Measurements from ENCODE around the gene CRYM.

The CRYM gene

DNA sequence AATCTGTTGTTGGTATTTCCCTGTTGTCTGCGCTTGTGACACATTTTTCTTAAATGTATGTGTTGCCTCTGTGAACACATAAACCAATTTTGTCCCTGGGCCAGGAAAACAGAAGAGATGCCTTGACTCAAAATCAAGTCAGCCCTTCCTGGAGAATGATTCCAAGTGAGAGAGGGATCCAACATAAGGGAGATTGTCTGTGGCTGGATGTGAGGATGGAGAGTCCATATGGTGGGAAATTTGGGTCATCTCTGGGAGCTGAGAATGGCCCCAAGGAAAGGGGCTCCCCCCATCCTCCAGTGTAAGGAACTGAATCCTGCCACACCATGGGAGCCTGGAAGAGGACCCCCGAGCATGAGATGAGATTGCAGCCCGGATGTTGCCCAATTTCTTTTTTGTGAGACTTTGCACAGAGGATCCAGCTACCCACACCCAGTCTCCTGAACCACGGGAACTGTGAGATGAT is 13.5 kb downstream of the CRYM start:
- TF ChIP-seq, protein P1, sequence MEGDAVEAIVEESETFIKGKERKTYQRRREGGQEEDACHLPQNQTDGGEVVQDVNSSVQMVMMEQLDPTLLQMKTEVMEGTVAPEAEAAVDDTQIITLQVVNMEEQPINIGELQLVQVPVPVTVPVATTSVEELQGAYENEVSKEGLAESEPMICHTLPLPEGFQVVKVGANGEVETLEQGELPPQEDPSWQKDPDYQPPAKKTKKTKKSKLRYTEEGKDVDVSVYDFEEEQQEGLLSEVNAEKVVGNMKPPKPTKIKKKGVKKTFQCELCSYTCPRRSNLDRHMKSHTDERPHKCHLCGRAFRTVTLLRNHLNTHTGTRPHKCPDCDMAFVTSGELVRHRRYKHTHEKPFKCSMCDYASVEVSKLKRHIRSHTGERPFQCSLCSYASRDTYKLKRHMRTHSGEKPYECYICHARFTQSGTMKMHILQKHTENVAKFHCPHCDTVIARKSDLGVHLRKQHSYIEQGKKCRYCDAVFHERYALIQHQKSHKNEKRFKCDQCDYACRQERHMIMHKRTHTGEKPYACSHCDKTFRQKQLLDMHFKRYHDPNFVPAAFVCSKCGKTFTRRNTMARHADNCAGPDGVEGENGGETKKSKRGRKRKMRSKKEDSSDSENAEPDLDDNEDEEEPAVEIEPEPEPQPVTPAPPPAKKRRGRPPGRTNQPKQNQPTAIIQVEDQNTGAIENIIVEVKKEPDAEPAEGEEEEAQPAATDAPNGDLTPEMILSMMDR (IDR thresholded peaks at IDR 0.05; ENCODE audit: control insufficient read depth, insufficient read depth, low read depth, low read length, missing control alignments), result no peak
- DNase-seq (ENCODE audit: low read depth), result no peak

GRCh38 chr16:21263640-21264570 is 14.2 kb downstream of the CRYM start:
- TF ChIP-seq, protein P1 (IDR thresholded peaks at IDR 0.05; ENCODE audit: control insufficient read depth, insufficient read depth, low read depth, low read length, missing control alignments), result no peak
- peak; percentile 5 for DNase-seq (ENCODE audit: low read depth)
- no peak overlapping the region for H3K4me3 ChIP-seq (ENCODE audit: control insufficient read depth, low read depth, low read length)

More for the DNA sequence above, 13.5 kb downstream of the CRYM start:
- H3K4me3 ChIP-seq (ENCODE audit: control insufficient read depth, low read depth, low read length), result no peak overlapping the region

DNA sequence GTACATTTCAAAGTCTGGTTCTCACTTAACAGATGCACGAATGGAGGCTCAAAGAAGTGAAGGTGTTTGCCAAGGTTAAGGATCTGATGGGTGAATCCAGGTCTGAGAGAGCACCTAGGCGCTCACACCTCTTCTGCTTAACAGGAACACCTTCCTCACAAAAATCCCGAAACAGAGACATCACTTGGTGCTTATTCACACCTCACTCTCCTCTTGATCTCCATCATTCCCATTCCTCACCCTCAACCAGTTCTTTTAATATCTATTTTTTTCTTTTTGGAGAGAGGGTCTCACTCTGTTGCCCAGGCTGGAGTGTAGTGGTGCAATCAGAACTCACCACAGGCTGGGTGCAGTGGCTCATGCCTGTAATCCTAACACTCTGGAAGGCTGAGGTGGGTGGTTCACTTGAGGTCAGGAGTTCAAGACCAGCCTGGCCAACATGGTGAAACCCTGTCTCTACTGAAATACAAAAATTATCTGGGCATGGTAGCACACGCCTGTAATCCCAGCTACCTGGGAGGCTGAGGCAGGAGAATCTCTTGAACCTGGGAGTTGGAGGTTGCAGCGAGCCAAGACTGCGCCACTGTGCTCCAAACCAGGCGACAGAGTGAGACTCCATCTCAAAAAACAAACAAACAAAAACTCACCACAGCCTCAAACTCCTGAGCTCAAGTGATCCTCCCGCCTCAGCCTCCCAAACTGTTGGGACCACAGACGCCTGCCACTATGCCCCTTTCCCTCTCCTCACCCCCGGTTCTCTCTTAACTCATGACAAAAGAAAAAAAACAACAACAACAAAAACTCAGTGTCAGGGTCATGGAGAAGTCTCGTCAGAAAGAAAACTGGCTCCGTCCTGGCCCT is 15.1 kb downstream of the CRYM start:
- no peak for DNase-seq (ENCODE audit: low read depth)
- no peak overlapping the region for H3K4me3 ChIP-seq (ENCODE audit: control insufficient read depth, low read depth, low read length)
- TF ChIP-seq, protein P1 (IDR thresholded peaks at IDR 0.05; ENCODE audit: control insufficient read depth, insufficient read depth, low read depth, low read length, missing control alignments), result no peak

DNA sequence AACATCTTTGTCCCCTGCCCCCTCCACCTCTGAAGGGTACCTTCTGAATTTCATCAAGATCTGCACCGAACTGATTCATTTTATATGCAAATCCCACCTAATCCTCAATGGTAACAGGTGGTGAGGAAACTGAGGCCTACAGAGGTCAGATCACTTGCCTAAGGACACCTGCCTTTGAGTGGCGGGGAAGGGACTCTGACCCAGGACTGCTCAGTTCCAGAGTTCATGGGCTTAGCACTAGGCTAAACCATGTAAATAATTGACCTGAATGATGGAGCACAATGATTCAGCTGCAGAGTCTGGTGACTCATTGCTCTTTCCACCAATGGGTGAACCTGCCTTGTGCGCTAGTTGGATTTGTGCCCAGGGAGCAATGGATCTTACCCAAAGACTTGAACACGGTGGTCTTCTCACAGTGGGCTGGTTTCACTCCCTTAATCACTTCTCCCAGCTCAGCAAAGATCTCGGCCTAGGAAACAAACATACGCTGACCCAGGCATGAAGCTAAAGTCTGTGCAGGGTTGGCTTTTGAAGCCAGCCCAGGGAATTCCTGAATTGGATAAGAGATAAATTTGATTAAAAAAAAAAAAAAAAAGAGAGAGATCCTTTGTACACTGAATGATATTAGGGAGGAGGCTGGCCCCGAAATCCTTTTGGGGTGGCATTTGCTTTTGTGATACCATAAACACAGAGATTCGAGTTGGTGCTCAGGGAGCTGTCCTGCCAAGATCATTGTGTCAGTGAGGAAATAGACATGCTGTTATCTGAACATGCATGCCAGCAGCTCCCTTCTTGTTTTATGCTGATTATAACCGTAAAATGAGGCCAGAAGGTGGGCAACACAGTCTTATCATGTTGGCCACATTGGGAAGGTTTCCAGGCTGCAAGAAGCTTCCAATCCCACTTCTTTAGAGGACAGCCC is 17.0 kb downstream of the CRYM start:
- TF ChIP-seq, protein P1 (IDR thresholded peaks at IDR 0.05; ENCODE audit: control insufficient read depth, insufficient read depth, low read depth, low read length, missing control alignments), result no peak
- no peak overlapping the region for H3K4me3 ChIP-seq (ENCODE audit: control insufficient read depth, low read depth, low read length)
- DNase-seq (ENCODE audit: low read depth), result peak; percentile 16

- H3K4me3 ChIP-seq (ENCODE audit: control insufficient read depth, low read depth, low read length), result no peak overlapping the region
- no peak for DNase-seq (ENCODE audit: low read depth)
- TF ChIP-seq, protein P1 (IDR thresholded peaks at IDR 0.05; ENCODE audit: control insufficient read depth, insufficient read depth, low read depth, low read length, missing control alignments), result no peak
These were observed 20.8 kb downstream of the CRYM start for GRCh38 chr16:21257284-21257683.
